Measurements from ENCODE around the gene SLC47A2. TPM values are rescaled to one million over a fixed set of nuclear protein-coding genes. Genes with fewer than 3 reads are reported as not detected.

The SLC47A2 gene
- total RNA-seq, 2 donors from 2014 or later = not detected

GRCh38 chr17:19664136-19664820, 52.1 kb downstream of the SLC47A2 start:
- TF ChIP-seq CTCF (IDR thresholded peaks at IDR 0.05) = no peak
- no peak overlapping the region for H3K4me3 ChIP-seq
- peaks cover 0 to 15% of the 10 kb centered on the region in 2 donors for H3K4me1 ChIP-seq (ENCODE audit: control insufficient read depth in 1 of 2, low read depth in 2 of 2)
- DNase-seq (ENCODE audit: low spot score) = no peak
- H3K36me3 ChIP-seq = peaks cover 30% of the 10 kb centered on the region
- H3K9me3 ChIP-seq = no peaks in the 10 kb centered on the region
- no peak for ATAC-seq (ENCODE audit: insufficient number of reproducible peaks, low FRiP score, low read depth)
- no peaks in the 10 kb centered on the region for H3K27me3 ChIP-seq (replicated peaks; ENCODE audit: insufficient read depth)
- H3K27ac ChIP-seq = no peak overlapping the region

DNA sequence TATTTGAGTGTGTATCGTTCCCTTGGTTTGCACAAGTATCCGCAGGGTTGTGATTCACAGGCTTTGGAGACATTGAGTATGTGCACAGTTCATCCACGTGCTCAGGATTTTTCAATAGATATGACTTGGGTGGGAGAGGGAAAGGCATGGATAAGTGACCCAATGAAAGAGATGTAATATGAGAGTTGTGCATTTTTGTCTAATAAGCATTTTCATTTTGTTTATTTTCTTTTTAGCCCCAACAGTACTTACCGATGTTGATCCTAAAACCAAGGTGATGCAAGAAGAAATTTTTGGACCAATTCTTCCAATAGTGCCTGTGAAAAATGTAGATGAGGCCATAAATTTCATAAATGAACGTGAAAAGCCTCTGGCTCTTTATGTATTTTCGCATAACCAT, 53.3 kb downstream of the SLC47A2 start:
- H3K27me3 ChIP-seq (replicated peaks; ENCODE audit: insufficient read depth) = no peaks in the 10 kb centered on the region

DNA sequence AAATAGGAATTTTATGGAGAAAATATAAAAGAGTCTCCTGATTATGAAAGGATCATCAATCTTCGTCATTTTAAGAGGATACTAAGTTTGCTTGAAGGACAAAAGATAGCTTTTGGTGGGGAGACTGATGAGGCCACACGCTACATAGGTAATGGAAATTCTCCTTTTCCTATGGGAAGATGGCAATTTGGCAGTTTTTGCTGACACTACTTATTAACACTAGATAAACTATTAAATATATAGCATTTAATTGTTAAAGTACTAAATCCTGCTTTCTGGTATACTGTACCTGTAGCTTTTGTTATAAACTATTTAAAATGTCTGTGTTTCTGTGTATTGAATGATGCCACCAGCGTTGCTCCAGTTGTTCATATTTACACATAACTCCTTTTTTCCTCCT, 55.3 kb downstream of the SLC47A2 start:
- H3K4me1 ChIP-seq (ENCODE audit: control insufficient read depth in 1 of 2, low read depth in 2 of 2) = peaks cover 7 to 46% of the 10 kb centered on the region in 2 donors

More for the DNA sequence above, 53.3 kb downstream of the SLC47A2 start:
- TF ChIP-seq CTCF (IDR thresholded peaks at IDR 0.05) = no peak
- H3K36me3 ChIP-seq = peaks cover 22% of the 10 kb centered on the region
- peaks cover 5 to 26% of the 10 kb centered on the region in 2 donors for H3K4me1 ChIP-seq (ENCODE audit: control insufficient read depth in 1 of 2, low read depth in 2 of 2)
- DNase-seq (ENCODE audit: low spot score) (no peak), ATAC-seq (ENCODE audit: insufficient number of reproducible peaks, low FRiP score, low read depth) (no peak)
- H3K9me3 ChIP-seq = no peaks in the 10 kb centered on the region
- no peak overlapping the region for H3K4me3 ChIP-seq
- no peak overlapping the region for H3K27ac ChIP-seq

DNA sequence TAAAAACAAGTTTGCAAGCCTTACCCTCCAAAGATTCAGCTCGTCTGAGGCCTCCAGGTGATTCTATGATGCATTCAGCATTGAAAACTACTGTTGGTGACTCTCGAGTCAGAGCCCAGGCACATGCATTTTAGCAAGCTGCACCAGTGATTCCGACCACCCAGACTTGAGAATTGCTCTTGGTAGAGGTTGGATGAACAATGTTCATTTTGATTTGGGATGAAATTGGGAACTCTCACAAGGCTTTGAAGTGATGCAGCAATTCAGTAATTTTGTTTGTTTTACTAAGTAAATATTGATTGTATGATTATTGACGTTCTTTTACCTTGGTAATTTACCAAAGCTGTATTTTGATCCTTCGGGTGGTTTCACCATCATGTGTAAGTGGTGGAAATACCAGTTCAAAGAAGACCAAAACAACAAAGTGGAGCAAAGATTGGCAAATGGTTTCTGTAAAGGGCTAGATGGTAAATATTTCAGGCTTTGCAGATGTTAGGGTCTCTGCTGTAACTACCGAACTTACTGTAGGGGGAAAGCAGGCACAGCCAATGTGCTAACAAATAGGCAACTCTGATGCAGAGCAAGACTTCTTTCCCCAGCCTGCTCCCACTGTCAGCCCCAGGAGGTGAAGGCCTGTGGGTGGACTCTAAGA, 56.0 kb downstream of the SLC47A2 start:
- no peaks in the 10 kb centered on the region for H3K27me3 ChIP-seq (replicated peaks; ENCODE audit: insufficient read depth)
- no peak for ATAC-seq (ENCODE audit: insufficient number of reproducible peaks, low FRiP score, low read depth)
- peaks cover 7 to 46% of the 10 kb centered on the region in 2 donors for H3K4me1 ChIP-seq (ENCODE audit: control insufficient read depth in 1 of 2, low read depth in 2 of 2)
- TF ChIP-seq CTCF (IDR thresholded peaks at IDR 0.05) = no peak
- H3K36me3 ChIP-seq = peaks cover 27% of the 10 kb centered on the region
- H3K9me3 ChIP-seq = no peaks in the 10 kb centered on the region
- H3K27ac ChIP-seq = peak overlapping the region; percentile 45 to 60
- DNase-seq (ENCODE audit: low spot score) = no peak
- no peak overlapping the region for H3K4me3 ChIP-seq

More for the DNA sequence above, 55.3 kb downstream of the SLC47A2 start:
- no peak overlapping the region for H3K4me3 ChIP-seq
- H3K27me3 ChIP-seq (replicated peaks; ENCODE audit: insufficient read depth) = no peaks in the 10 kb centered on the region
- H3K36me3 ChIP-seq = peaks cover 30% of the 10 kb centered on the region
- DNase-seq (ENCODE audit: low spot score) (no peak), ATAC-seq (ENCODE audit: insufficient number of reproducible peaks, low FRiP score, low read depth) (no peak)
- H3K27ac ChIP-seq = no peak overlapping the region
- no peaks in the 10 kb centered on the region for H3K9me3 ChIP-seq
- TF ChIP-seq CTCF (IDR thresholded peaks at IDR 0.05) = no peak

- H3K27ac ChIP-seq = peak overlapping the region; percentile 45 to 60
- H3K36me3 ChIP-seq = peaks cover 26% of the 10 kb centered on the region
- peak; percentile 36 for ATAC-seq (ENCODE audit: insufficient number of reproducible peaks, low FRiP score, low read depth)
These were observed 56.8 kb downstream of the SLC47A2 start for GRCh38 chr17:19659366-19660177.

More at GRCh38 chr17:19659366-19660177, 56.8 kb downstream of the SLC47A2 start:
- Histone ChIP-seq H3K4me3 (no peak overlapping the region), H3K4me1 (ENCODE audit: control insufficient read depth in 1 of 2, low read depth in 2 of 2) (peaks cover 7 to 46% of the 10 kb centered on the region in 2 donors), H3K9me3 (no peaks in the 10 kb centered on the region), H3K27me3 (replicated peaks; ENCODE audit: insufficient read depth) (no peaks in the 10 kb centered on the region)
- TF ChIP-seq CTCF (IDR thresholded peaks at IDR 0.05) = no peak
- no peak for DNase-seq (ENCODE audit: low spot score)

All from thoracic aorta (tissue), 2 donors.